ENCODE results near the gene GFPT1. TPM values are rescaled to one million over a fixed set of nuclear protein-coding genes. Genes with fewer than 3 reads are reported as not detected.

Gene GFPT1
- total and polyA plus RNA-seq, 12 donors = 5.0 to 90.3 (median 60.5) TPM

DNA sequence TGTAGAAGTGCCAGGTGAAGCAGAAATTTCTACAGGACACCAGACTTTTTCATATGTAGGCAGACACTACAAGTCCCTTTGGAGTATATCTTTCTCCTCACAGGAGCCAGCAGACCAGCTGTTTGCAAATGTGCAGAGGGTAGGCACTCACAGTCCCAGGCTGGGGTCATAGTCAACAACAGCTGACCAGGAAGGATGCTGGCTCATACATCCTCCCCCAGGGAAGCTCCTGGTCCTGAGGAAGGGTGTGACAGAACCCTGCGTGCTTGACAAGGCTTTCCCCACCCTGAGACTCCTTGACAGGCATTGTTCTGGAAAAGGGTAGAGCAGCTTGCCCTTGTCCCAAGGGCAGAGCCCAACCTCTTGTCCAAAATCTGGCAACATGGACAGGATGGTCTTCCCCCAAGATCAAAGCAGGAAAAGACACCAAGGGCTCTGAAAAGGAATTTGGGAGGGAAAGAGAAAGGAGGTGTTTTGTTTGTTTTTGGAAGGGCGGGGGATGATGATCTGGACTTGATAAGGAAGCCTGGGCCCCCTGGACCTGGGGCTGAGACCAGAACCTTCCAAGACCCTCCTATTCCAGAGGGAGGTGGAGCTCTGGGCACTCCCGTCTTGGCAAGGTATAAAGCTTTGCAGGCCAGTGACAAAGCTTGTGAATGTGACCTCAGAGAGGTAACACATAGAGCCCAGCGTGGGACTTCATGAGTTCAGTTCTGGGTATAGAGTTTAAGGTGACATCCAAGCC, 87.1 kb downstream of the GFPT1 start:
- TF ChIP-seq, protein P1, sequence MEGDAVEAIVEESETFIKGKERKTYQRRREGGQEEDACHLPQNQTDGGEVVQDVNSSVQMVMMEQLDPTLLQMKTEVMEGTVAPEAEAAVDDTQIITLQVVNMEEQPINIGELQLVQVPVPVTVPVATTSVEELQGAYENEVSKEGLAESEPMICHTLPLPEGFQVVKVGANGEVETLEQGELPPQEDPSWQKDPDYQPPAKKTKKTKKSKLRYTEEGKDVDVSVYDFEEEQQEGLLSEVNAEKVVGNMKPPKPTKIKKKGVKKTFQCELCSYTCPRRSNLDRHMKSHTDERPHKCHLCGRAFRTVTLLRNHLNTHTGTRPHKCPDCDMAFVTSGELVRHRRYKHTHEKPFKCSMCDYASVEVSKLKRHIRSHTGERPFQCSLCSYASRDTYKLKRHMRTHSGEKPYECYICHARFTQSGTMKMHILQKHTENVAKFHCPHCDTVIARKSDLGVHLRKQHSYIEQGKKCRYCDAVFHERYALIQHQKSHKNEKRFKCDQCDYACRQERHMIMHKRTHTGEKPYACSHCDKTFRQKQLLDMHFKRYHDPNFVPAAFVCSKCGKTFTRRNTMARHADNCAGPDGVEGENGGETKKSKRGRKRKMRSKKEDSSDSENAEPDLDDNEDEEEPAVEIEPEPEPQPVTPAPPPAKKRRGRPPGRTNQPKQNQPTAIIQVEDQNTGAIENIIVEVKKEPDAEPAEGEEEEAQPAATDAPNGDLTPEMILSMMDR (IDR thresholded peaks at IDR 0.05) = no peak
- no peak for DNase-seq
- H3K27me3 ChIP-seq = peaks cover 0 to 5% (median 0%) of the 10 kb centered on the region in 7 donors

DNA sequence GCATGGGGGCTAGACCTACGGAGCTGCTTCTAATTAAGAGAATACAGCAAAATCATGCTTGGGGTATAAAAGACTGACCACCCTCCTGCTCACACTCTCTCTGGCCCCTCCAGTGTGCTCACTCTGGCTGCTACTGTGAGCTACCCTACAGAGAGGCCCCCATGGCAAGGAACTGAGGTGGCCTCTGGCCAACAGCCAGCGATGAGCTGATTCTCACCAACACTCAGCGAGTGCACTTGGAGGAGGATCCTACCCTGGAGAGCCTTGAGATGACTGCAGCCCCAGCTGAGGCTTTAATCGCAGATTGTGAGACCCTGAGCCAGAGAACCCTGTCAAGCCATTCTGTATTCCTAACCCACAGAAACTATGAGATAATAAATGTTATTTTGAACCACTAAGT, 88.2 kb downstream of the GFPT1 start:
- intact Hi-C loops (cut with DNase I) = no loop called here
- peaks cover 0 to 7% (median 3%) of the 10 kb centered on the region in 11 donors for H3K9me3 ChIP-seq
- ATAC-seq = peak in 1 of 8 donors; percentile 11
- H3K27ac ChIP-seq = no peak overlapping the region
- no peaks in the 10 kb centered on the region for H3K36me3 ChIP-seq
- no peaks in the 10 kb centered on the region for H3K27me3 ChIP-seq
- 51 to 54% methylated on average over 4 of the region's 4 CpGs for WGBS, 2 donors
- TF ChIP-seq, protein P1 (IDR thresholded peaks at IDR 0.05) = no peak
- DNase-seq = no peak
- H3K4me1 ChIP-seq = peaks cover 0 to 16% (median 6%) of the 10 kb centered on the region in 9 donors
- H3K4me3 ChIP-seq = no peak overlapping the region

More for the DNA sequence above, 87.1 kb downstream of the GFPT1 start:
- Histone ChIP-seq H3K36me3 (no peaks in the 10 kb centered on the region), H3K9me3 (peaks cover 0 to 14% (median 5%) of the 10 kb centered on the region in 11 donors), H3K4me1 (peaks cover 0 to 16% (median 6%) of the 10 kb centered on the region in 9 donors), H3K27ac (peak overlapping the region in 2 of 10 donors; percentile 30 to 39), H3K4me3 (no peak overlapping the region)
- intact Hi-C loops (cut with DNase I) = loop anchor here in 3 of 10 donors (10.0 kb wide), 3 partner anchors 85 to 355 kb away; no protein-coding TSS in a partner anchor
- peak in 7 of 8 donors; percentile 41 to 89 (median 64) for ATAC-seq
- WGBS, 2 donors = 48 to 63% methylated on average over 4 of the region's 4 CpGs

DNA sequence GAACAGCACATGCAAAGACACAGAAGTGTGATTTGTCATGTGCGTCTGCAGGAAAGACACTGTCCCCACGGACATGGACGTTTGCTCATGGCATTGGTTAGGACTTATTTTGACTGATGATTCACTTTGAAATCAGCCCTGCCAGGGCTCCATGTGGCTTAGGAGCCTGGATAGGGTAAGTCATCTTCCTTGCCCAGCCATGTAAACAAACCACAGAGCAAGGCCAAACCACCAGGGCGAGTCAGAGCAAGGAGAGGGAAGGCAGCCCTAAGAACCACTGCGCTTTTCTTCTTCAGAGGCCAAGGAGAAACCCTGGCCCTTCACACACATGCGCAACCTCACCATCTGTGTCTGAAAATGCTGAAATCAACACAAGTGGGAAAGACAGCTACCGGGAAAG, 88.8 kb downstream of the GFPT1 start:
- Histone ChIP-seq H3K27ac (no peak overlapping the region), H3K27me3 (no peaks in the 10 kb centered on the region), H3K36me3 (no peaks in the 10 kb centered on the region), H3K9me3 (peaks cover 0 to under 1% (median 0%) of the 10 kb centered on the region in 11 donors), H3K4me1 (peaks cover 0 to 16% (median 6%) of the 10 kb centered on the region in 9 donors), H3K4me3 (no peak overlapping the region)
- intact Hi-C loops (cut with DNase I) = no loop called here
- DNase-seq (no peak), ATAC-seq (peak in 1 of 8 donors; percentile 27)
- WGBS, 2 donors = 84 to 92% methylated on average over 7 of the region's 7 CpGs
- TF ChIP-seq, protein P1 (IDR thresholded peaks at IDR 0.05) = no peak

DNA sequence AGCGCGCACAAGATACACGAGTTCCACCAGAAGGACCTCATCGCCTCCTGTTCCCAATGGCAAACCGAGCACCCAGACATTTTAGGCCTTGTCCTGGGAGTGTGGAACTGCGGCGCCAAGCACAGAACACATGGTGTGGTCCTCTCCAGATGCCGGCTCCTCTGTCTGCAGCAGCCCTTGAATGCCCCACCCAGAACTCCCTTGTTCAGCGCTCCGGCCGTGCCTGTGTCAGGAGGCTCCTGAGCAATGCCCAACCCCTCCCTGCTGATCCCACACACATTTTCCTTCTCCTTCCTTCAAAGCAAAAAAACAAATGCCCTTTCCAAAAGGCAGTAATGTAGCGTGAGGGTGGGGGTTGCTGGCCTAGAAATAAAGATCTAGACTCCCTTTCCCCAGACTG, 89.8 kb downstream of the GFPT1 start:
- DNase-seq (no peak), ATAC-seq (no peak)
- Histone ChIP-seq H3K4me1 (peaks cover 0 to 16% (median 6%) of the 10 kb centered on the region in 9 donors), H3K4me3 (no peak overlapping the region), H3K27me3 (no peaks in the 10 kb centered on the region), H3K27ac (no peak overlapping the region), H3K9me3 (no peaks in the 10 kb centered on the region), H3K36me3 (no peaks in the 10 kb centered on the region)
- 91 to 95% methylated on average over 12 of the region's 12 CpGs for WGBS, 2 donors
- TF ChIP-seq, protein P1 (IDR thresholded peaks at IDR 0.05) = no peak
- intact Hi-C loops (cut with DNase I) = no loop called here

Measured in heart right ventricle (tissue), 16 donors.